Measurements from ENCODE around the gene ZNF213.
A peak's percentile ranks its signal among the peaks of the same experiment; 100 is the strongest.
"Not testable (repeated sequence)": the region's sequence is repeated elsewhere in the genome, so short reads cannot be mapped to it uniquely, and the experiment has no call there.

The ZNF213 gene

DNA sequence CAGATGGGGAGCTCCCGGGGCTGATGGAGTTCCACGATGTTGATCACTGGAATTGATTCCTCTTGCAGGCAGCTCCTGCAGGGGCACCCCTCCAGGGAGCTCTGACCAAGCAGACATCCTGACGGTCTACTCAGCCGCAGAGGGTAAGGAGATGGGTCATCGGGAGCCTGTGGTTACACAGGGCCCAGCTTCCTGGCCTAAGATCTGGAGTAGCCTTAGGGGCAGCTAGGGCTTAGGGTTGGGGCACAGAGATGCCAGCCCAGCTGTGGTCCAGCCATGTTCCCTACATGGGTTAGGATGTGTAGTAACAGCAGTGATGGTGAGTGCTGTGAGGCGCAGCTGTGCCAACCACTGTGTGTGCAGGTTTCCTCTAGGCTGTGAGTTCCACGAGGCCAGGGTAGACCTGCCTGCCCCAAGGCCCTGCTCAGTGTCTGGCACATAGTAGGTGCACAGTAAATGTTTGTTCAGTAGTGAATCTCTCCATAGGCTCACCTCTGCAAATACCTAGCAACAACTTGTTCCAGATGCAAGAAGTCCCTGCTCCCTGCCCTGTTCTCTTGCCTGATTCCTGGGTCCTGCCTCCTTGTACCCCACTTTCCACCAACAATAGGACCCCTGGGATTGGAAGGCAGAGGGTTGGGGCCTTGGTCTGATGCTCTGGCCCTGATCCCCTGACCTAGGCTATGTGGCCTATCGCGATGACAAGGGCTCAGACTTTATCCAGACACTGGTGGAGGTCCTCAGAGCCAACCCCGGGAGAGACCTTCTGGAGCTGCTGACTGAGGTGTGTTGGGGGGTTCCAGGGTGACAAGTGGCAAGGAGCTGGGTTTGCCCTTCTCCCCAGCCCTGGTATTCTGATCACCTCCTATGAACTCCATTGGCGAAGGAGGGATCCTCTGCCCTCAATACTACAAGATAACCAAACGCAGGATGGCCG is 13.7 kb downstream of the ZNF213 start:
- no peak for DNase-seq (ENCODE audit: low read depth in 2 of 2, low spot score in 1 of 2)

DNA sequence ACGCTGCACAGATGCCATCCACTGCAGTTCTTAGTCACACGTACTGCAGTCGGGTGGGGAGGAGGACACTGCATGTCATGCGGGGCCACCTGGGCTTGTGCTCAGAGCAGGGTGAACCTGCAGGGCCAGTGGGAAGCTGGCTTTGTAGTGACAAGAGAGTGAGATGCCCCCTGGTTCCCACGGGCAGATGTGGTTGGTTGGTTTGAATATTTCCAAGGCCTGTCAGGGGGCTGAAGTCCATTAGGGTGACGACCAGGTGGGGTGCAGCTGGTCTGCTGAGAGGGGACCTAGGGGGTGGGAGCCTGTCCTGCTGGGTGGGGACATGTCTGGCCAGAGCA is 14.3 kb downstream of the ZNF213 start:
- no peak for DNase-seq (ENCODE audit: low read depth in 2 of 2, low spot score in 1 of 2)

DNA sequence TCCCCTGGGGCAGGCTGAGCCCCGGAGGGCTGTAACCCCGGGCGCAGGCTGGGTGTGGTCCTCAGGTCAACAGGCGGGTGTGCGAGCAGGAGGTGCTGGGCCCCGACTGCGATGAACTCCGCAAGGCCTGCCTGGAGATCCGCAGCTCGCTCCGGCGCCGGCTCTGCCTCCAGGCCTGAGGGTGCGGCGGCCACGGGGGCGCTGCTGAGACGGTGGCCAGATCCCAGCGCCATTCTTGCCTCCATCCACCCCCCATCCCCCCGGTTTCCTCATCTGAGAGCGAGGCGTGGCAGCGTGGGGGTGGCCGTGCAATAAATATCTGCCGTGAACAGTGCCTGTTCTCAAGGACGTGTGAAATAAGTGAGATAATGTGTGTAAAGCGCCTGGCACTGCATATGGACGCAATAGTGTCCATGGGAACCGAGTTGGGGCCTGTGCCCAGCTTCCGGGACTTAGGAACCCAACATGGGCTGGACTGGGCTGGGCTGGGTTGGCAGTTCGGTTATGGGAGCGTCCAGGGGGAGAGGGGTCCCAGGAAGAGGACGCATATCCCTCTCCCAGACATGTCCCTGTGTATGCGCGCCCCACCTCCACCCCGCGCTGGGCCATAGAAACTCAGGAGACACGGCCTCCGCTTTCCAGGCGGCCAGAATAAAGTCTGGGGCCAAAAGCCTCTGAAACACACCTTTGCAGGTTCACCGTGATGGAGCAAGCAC is 15.0 kb downstream of the ZNF213 start:
- no peak for DNase-seq (ENCODE audit: low read depth in 2 of 2, low spot score in 1 of 2)

DNA sequence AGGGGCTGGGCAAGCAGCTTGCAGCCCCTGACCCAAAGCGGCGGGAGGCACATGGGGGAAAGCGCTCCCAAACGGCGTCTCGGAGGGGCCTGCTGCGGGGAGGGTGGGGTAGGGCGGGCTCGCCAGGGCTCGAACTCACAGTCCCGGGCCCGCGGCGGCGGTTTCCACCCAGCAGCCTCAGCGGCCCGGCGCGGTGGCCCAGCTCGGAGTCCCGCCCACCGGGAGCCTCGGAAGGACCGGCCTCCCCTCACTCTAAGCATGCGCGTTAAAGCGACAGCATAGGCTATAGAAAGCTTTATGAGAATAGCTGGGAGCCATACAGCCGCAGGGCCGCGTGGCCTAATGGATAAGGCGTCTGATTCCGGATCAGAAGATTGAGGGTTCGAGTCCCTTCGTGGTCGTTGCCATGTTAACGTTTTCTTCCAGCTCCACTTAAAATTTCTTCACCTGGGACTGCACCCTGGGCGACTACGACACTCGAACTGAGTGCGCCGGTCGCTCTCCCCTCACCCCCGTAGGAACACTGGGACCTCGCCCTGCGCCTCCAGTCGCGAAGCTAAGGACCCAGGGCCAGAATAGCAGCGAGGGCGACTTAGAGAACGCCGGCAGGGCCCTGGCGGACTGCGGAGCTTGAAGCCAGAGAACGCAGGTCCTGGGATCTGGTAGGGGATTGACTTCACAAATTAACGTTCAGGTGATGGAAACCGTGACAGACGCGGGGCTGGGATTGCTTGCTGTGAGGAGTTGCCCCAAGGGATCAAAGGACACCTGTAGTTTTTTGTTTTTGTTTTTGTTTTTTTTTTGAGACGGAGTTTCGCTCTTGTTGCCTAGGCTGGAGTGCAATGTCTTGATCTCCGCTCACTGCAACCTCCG is 15.8 kb downstream of the ZNF213 start:
- DNase-seq (ENCODE audit: low read depth in 2 of 2, low spot score in 1 of 2): peak; percentile 97 to 99

DNA sequence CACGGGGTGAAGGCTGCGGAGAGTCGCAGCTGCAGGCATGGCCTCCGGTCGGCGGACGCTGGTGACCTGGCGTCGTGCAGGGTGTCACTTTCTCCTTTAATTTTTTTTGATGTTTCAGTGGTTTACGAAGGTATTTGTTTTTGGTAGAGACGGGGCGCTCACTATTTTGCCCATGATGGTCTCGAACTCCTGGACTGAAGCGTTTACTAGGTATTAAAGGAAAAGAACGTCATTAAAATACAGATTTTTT is 17.1 kb downstream of the ZNF213 start:
- no peak for DNase-seq (ENCODE audit: low read depth in 2 of 2, low spot score in 1 of 2)

DNA sequence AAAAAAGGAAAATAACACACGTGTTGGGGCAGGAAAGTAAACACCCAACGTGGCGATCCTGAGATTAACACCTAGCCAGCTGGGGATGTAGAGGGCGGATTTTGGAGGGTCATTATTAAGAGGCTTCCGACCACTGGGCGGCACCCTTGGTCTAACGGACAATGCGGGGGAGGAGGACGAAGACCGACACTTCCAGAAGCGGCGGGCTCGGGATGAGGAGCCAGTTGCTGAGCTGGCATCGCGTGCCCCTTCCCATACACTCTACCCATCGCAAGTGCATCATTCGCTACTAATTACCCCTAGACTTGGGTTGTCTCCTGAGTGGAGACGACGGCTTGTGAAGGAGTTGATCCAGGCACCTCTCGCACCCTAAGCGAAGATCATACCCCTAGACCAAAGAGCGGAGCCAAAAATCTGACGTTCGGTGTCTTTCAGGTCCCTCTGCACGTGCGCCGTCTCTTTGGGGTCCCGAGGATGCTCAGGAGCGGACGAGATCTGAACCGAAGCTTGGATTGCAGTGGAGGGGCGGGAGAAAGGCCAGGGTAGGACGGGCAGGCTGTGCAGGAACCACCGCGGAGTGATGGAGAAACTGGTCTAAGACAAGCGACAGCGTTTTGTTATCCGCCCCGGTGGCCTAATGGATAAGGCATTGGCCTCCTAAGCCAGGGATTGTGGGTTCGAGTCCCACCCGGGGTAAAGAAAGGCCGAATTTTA is 17.6 kb downstream of the ZNF213 start:
- DNase-seq (ENCODE audit: low read depth in 2 of 2, low spot score in 1 of 2): peak in 1 of 2 donors; percentile 47

DNA sequence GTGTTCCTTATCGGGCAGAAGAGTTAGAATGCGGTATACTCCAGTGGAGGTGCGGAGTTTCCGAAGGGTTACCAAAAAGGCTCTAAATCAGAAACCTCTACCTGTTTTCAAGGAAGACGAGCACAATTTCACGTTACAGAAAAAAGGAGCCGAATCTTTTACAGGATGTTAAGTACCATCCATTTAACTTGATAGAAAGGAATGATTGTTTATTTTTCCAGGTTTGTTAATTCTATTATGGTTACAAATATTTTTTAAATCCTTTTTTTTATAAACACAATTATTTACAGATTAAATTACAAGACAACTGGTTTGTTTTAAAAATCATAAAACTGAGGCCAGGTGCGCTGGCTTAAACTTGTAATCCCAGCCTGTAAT is 18.2 kb downstream of the ZNF213 start:
- DNase-seq (ENCODE audit: low read depth in 2 of 2, low spot score in 1 of 2): no peak

DNA sequence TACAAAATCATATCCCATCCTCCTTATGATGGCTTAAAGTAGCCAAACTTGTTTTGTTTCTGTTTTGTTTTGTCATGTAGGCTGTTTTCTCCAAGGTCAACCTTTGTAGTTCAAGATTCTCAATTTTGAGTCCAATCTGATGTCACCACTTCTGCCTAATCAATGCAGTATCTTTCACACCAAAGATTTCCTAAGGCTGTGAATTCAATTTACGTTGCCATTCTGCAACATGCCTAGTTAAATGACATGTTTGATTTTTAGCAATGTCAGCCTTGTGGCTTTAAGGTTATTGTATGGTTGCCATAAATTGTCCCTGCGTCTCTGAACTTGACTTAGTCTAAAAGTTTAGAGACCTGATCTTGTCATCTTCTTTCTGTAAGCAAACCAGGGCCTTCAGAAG is 20.4 kb downstream of the ZNF213 start:
- DNase-seq (ENCODE audit: low read depth in 2 of 2, low spot score in 1 of 2): no peak

DNA sequence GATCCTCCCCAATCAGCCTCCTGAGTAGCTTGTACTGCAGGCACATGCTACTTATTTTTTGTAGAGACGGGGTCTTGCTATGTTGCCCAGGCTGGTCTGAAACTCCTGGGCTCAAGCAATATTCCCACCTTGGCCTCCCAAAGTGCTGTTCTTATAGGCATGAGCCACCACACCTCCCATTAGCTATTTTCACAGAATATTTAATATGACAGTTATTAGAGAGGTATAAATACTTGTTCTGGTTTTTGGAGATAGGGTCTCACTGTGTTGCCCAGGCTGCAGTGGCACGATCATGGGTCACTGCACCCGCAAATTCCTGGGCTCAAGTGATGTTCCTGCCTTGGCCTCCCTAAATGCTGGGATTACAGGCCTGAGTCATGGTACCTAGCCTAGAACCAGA is 21.1 kb downstream of the ZNF213 start:
- no peak for DNase-seq (ENCODE audit: low read depth in 2 of 2, low spot score in 1 of 2)

DNA sequence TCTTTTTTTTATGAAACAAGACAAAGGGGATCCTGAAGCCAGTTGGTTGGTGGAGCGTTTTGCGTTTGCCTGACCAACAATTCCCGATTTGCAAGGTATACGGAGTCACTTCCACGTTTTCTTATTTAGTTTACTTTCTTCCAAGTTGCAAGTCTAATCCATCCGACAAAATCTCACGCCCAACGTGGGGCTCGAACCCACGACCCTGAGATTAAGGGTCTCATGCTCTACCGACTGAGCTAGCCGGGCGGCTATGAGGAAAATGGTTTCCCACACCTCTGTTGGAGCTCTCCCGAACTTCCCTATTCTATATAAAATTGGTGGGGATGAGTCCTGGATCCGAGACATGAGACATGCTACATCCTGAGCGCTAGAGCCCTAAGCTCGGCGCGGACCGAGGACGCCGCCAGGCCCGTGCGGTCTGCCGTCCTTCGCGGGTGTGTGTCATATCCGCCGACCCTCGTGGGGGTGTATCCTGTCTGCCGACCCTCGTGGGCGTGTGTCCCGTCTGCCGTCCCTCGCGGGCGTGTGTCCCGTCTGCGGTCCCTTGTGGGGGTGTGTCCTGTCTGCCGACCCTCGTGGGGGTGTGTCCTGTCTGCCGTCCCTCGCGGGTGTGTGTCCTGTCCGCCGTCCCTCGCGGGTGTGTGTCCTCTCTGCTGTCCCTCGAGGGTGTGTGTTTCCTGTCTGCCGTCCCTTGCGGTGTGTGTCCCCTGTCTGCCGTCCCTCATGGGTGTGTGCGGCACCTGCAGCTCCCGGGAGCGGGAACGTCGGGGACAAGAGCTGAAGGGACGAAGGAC is 22.6 kb downstream of the ZNF213 start:
- DNase-seq (ENCODE audit: low read depth in 2 of 2, low spot score in 1 of 2): no peak

DNA sequence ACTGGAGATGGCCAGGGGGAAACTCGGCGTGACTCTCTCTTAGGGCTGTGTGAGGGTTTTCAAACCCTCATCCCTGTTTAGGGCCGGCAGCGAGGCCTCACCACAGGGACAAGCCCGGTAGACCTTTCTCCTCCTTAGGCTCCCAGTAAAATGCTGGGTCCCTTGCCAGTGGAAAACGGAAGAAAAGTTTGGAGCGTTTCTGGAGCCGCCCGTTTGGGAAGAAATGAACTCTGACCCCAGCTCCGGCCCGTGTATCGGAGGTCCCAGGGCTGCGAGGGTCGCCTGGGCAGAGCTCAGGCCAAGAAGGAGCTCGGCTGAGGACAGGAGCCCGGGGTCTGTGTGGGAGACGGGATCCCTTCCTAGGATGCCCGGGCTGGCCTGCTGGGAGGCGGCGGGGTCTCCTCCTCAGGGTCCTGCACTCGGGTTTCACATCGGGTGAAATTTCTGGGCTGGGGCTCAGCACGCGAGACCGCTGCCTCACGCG is 23.2 kb downstream of the ZNF213 start:
- DNase-seq (ENCODE audit: low read depth in 2 of 2, low spot score in 1 of 2): no peak

DNA sequence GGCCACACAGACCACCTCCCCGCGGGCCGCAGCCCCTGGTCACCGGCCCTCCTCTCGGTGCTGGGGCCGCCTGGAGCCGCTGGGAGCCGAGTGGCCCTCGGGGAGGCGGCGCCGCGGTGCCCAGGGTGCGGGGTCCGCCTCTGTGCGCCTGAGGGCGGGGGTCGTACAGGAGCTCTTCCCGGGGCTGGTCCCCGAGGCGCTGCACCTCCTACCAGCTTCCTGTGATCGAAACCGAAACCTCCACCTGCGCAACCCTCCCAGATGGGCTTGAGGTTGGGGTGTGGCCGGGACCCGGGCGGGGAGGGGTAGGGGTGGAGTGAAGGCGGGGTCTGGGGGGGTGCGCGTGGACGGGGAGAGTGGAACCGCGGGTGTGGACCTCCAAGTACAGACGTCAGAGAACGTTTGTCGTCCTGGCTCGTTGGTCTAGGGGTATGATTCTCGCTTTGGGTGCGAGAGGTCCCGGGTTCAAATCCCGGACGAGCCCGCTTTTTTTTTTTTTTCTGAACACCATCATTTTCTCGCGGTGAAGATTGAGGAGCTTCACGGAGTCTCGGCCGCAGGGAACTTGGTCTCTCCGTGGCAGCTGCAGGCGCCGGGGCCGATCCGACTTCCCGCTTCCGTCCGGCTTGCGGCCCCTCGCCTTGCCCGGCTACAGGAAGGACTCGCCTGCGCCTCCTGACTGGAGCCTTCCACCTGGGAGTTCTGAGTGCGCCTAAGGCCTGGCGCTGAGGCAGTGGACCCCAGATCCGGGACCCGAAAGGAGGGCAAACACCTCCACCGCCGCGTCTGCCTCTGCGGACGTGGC is 23.9 kb downstream of the ZNF213 start:
- peak; percentile 89 to 95 for DNase-seq (ENCODE audit: low read depth in 2 of 2, low spot score in 1 of 2)

DNA sequence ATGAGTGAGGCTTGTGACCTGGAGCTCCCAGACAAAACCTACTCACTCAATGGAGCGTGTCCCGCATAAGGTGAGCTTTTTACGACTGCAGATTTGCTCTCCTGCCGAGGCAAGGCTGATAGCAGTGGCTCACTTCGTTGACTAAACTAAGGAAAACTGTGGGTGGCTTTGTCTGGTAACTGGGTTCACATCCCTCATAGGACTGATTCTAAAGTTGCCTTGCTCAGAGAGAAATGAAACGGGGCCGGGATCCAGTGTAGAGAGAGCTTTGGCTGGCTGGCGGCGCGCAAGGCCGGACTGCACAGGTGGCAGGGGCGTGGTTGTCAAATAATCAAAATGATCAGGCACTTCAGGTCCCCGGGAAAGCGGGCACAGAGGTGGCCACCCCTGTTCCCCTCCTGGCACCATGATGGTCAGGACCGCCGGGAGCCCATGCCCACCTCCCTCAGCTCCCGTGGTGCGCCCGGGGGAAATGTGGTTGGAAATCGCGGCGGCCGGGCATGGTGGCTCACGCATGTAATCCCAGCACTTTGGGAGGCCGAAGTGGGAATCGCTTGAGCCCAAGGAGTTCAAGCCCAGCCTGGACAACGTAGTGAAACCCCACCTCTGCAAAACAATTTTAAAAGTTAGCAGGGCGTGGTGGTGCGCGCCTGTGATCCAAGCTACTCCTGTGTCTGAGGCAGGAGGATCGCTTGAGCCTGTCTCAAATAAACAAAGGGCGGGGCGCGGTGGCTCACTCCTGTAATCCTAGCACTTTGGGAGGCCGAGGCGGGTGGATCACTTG is 26.6 kb downstream of the ZNF213 start:
- DNase-seq (ENCODE audit: low read depth in 2 of 2, low spot score in 1 of 2): no peak

DNA sequence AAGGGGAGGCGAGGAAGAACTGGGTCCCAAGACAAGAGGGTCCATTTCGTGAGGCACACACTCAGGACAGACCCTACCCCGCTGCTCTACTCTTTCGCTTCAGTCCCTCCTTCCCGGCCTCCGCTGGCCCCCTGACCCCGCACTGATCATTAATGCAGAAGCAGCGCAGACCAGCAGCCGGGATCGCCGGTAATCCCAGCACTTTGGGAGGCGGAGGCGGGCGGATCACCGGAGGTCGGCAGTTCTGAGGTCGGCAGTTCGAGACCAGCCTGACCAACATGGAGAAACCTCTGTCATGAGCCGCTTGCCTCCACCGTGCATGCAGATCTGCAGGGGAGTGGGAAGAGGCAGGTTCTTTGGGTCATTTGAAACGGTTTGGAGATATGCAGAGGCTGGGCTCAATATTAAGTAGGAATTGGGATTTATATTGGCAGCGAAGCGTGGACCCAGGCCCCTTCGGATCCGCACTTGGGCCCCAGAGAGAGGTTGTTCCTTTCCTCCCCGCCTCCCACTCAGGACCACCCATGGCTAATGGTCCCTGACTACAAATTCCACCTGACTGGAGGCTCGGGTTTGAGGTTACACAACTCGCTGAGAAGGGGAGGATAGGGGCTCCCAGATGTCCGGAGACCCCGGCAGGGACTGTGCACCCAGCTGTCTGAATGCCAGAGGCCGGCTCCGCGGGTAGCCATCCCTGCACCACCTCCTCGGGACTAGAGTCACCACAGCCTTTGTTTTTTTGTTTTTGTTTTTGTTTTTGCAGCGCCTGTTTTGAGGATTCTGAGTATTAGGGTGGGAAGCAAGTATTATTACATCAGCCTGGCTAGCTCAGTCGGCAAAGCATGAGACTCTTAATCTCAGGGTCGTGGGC is 29.5 kb downstream of the ZNF213 start:
- DNase-seq (ENCODE audit: low read depth in 2 of 2, low spot score in 1 of 2): no peak

DNA sequence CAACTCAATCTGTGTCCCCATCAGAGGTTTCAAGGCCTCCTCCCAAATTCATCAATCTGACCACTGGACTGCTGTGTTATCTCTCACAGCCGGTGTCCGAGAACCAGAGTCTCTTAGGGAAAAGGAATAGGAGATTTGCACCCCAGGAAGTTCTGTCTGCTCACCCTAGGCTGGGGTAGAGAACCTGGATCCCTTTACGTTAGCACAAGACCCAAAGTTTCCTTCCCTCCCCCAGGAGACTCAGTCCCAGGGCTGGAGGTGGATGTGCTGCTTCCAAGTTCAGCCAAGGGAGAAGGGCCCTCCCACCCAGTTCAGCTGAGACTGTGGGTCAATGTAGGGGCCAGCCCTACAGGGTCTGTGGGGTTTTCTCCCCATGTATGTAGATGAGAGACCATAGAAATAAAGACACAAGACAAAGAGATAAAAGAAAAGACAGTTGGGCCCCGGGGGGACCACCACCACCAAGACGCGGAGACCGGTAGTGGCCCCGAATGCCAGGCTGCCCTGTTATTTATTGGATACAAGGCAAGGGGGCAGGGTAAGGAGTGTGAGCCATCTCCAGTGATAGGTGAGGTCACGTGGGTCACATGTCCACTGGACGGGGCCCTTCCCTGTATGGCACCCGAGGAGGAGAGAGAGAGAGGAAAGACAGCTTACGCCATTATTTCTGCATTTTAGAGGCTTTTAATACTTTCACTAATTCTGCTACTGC is 30.4 kb downstream of the ZNF213 start:
- DNase-seq (ENCODE audit: low read depth in 2 of 2, low spot score in 1 of 2): no peak

DNA sequence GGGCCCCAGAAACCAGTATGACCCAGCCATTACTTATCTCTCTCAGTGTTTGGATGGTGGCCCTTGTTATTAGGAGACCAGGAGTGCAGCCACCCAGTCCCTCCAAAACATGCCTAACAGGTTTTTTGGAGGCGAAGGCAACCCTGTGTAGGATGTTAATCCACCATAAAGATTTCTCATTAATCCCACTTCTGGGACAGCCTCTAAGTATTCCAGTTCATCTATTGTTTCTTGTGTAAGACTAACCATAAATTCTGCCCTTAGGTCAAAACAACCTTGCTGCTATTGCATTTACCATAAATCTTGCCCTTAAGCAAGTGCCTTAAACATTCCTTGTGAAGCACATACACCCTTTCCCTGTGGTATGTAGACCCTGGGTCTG is 31.7 kb downstream of the ZNF213 start:
- no peak for DNase-seq (ENCODE audit: low read depth in 2 of 2, low spot score in 1 of 2)

DNA sequence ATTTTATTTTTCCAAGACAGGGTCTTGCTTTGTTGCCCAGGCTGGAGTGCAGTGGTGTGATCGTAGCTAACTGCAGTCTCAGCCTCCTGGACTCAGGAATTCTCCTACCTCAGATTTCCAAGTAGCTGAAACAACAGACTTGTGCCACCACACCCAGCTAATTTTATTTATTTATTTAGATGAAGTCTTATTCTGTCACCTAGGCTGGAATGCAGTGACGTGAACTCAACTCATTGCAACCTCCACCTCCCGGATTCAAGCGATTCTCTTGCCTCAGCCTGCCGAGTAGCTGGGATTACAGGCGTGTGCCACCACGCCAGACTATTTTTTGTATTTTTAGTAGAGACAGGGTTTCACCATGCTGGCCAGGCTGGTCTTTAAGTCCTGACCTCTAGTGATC is 33.9 kb downstream of the ZNF213 start:
- DNase-seq (ENCODE audit: low read depth in 2 of 2, low spot score in 1 of 2): not testable (repeated sequence)
